HG03064 (cell line): ENCODE data around the gene CCDC7.
"Not testable (repeated sequence)": the region's sequence is repeated elsewhere in the genome, so short reads cannot be mapped to it uniquely, and the experiment has no call there.

Experiments used
- ATAC-seq: cut with Tn5 transposase; IDR thresholded peaks from one replicate; pipeline ENCODE4 v1.9.1; 2021; ENCODE audit warnings: low read depth; ENCODE audit not compliant: unreplicated experiment

Gene CCDC7

DNA sequence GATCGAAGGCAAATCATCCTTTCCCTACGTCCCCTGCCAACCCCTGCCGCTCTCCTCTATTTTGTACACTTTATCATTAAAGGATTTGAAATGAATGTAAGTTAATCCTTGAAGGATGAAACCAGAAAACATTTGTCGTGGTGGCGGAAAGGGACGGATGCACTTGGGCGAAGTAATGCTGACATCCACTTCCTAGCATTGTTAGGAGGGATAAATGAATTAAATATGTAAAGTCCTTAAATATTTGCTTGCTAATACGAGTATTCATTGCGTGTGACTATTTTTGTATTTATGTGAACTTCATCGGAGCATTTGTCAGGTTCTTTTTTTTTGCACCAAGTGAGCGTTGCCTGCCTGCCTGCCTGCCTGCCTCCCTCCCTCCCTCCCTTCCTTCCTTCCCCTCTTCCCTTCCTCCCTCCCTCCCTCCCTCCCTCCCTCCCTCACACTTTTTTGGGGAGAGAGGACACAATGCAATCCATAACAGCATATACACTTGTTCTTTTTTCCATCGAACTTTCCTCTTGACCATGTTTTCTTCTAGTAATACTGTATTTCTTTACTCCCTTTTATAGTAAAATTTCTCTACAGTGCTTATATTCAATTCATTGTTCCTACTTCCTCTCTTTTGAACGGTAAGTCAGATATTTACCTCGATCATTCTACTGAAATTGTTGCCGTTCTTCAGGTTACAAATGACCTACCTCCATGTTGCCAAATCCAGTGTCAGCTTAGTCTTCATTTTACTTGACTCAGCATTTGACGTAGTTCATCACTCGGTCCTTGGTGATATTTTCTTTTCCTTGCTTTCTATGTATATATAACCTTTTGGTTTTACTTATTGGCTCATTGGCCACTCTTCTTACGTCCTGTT is 831 bp downstream of the CCDC7 start:
- ATAC-seq, result no peak

DNA sequence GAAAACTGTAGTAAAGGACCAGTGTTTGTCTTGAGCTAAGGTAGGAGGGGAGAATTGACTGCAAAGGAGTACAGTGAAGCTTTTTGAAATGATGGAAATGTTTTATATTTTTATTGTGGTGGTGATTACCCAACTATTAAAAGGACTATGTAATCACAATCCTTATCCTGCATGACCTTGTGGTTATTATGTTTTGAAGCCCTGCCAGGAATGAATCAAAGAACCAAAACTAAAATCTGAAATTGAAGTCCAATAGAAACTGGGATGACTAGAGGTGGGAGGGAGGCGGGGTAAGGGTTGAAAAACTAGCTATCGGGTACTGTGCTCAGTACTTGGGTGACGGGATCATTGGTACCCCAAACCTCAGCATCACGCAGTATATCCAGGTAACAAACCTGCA is 8.2 kb downstream of the CCDC7 start:
- no peak for ATAC-seq

DNA sequence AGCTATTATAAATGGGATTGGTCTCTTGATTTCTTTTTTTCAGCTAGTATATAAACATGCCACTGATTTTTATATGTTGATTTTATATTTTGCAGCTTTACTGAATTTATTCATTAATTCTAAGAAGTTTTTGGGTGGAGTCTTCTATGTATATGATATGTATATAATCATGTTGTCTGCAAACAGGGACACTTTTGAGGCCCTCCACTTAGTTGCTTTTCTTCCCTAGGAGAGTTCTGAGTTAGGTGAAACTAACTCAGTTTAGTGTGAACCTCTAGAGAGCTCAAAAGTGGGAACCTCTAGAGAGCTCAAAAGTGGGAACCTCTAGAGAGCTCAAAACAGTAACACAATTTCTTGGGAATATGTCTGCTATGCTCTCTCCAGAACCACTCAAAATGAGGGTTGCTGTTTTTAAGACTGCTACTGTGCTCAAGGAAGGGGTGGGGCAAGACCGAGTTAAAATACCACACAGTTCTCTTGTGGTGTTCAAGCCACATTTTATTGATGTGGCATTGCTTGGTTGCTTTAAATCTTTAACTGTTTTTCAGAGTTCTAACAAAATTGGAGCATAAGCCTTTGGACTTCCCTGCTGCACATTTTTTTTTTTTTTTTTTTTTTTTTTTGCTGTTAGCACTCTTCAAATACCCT is 13.2 kb downstream of the CCDC7 start:
- ATAC-seq, result no peak

- ATAC-seq, result no peak
Observed at GRCh38 chr10:32461203-32461602, 15.3 kb downstream of the CCDC7 start.

GRCh38 chr10:32471232-32471631 is 25.3 kb downstream of the CCDC7 start:
- no peak for ATAC-seq

DNA sequence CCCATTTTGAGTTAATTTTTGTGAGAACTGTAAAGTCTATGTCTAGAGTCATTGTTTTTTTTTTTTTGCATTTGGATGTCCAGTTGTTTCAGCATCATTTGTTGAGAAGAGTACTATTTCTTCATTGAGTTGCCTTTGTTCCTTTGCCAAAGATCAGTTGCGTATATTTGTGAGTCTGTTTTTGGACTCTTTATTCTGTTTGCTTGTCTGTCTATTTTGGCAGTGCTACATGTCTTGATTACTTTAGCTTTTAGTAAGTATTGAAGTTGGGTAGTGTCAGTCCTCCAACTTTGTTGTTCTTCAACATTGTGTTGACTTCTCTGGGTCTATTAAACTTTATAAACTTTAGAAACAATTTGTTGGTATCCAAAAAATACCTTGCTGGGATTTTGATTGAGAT is 31.6 kb downstream of the CCDC7 start:
- ATAC-seq, result no peak

- ATAC-seq, result no peak
Observed at GRCh38 chr10:32481606-32482005, 35.7 kb downstream of the CCDC7 start.

GRCh38 chr10:32483019-32483502 is 37.1 kb downstream of the CCDC7 start:
- not testable (repeated sequence) for ATAC-seq

GRCh38 chr10:32488038-32488437 is 42.1 kb downstream of the CCDC7 start:
- not testable (repeated sequence) for ATAC-seq

GRCh38 chr10:32489158-32489557 is 43.2 kb downstream of the CCDC7 start:
- ATAC-seq, result no peak

GRCh38 chr10:32489901-32490300 is 44.0 kb downstream of the CCDC7 start:
- no peak for ATAC-seq

- not testable (repeated sequence) for ATAC-seq
Observed at GRCh38 chr10:32494562-32494961, 48.6 kb downstream of the CCDC7 start.

GRCh38 chr10:32500136-32500535 is 54.2 kb downstream of the CCDC7 start:
- ATAC-seq, result not testable (repeated sequence)

DNA sequence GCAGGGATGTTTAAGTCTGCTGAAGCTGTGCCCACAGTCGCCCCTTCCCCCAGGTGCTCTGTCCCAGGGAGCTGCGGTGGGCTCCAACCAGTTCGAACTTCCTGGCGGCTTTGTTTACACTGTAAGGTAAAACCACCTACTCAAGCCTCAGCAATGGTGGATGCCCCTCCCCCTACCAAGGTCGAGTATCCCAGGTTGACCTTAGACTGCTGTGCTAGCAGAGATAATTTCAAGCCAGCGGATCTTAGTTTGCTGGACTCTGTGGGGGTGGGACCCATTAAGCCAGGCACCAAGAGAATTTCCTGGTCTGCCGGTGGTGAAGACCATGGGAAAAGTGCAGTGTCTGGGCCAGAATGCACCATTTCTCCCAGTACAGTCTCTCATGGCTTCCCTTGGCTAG is 56.0 kb downstream of the CCDC7 start:
- ATAC-seq, result no peak

DNA sequence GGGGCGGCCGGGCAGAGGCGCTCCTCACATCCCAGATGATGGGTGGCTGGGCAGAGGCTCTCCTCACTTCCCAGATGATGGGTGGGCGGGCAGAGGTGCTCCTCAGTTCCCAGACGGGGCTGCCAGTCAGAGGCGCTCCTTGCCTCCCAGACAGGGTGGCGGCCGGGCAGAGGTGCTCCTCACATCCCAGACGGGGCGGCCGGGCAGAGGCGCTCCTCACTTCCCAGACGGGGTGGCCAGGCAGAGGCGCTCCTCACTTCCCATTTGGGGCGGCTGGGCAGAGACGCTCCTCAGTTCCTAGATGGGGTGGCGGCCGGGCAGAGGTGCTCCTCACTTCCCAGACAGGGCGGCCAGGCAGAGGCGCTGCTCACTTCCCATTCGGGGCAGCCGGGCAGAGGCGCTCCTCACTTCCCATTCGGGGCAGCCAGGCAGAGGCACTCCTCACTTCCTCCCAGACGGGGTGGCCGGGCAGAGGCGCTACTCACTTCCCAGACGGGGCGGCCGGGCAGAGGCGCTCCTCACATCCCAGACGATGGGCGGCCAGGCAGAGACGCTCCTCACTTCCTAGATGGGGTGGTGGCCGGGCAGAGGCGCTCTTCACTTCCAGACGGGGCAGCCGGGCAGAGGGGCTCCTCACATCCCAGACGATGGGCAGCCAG is 60.0 kb downstream of the CCDC7 start:
- not testable (repeated sequence) for ATAC-seq

DNA sequence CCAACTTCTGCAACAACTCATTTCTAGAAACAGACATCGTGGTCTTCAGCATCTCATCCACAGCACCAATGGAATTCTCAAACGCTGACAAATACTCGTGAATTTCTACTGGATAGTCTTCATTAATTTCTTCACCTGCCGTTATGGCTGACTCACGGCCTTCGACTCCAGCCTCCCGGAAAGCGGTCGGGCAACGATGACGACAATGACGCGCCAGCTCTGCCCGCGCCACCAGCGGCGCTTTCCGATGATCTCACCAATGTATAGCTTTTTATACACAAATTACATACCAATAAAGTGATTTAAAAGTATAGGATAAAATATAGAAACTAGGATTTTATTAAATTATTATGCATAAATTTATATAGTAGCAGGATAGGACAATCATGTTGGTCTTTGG is 65.7 kb downstream of the CCDC7 start:
- ATAC-seq, result no peak

GRCh38 chr10:32516567-32517495 is 70.9 kb downstream of the CCDC7 start:
- no peak for ATAC-seq

DNA sequence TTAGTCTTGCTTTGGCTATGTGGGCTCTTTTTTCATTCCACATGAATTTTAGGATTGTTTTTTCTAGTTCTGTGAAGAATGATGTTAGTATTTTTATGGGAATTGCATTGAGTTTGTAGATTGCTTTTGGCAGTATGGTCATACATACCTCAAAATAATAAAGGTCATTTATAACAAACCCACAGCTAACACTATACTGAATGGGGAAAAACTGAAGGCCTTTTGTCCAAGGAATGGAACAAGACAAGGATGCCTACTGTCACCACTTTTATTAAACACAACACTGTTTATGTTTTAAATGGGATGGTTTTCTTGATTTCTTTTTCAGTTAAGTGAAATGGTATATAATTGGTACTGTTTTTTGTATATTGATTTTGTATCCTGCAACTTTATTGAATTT is 84.3 kb downstream of the CCDC7 start:
- ATAC-seq, result no peak

DNA sequence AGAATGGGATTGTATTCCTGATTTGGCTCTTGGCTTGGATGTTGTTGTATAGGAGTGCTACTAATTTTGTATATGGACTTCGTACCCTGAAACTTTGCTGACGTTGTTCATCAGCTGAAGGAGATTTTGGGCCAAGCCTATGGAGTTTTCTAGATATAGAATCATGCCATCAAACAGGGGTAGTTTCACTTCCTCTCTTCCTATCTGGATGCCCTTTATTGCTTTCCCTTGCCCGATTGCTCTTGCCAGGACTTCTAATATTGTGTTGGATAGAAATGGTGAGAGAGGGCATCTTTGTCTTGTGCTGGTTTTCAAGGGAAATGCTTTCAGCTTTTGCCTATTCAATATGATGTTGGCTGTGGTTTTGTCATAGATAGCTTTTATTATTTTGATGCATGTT is 92.3 kb downstream of the CCDC7 start:
- ATAC-seq, result no peak
